Stimulated activated CD4-positive, alpha-beta T cell treated with anti-CD3 and anti-CD28 coated beads, Interleukin-2, amount 100 ng/mL, for 4 hours (primary cell): ENCODE results near the gene AP1S2.

ENCODE experiments used
- DNase-seq: peaks from one replicate; pipeline ENCODE4 v3.0.0-alpha.2; 2020; ENCODE audit warnings: low read depth

AP1S2 gene

GRCh38 chrX:15808254-15808653 lies 46.4 kb downstream of the AP1S2 start:
- DNase-seq, result no peak

GRCh38 chrX:15804563-15804962 lies 50.0 kb downstream of the AP1S2 start:
- DNase-seq, result no peak

GRCh38 chrX:15797707-15798106 lies 56.9 kb downstream of the AP1S2 start:
- DNase-seq, result no peak

- no peak for DNase-seq
These were observed 63.8 kb downstream of the AP1S2 start for GRCh38 chrX:15790769-15791290.

- DNase-seq, result peak; percentile 80
These were observed 64.4 kb downstream of the AP1S2 start, which contains the start of gene ZRSR2 for GRCh38 chrX:15789979-15790768. ZRSR2 (plus strand) TSS chrX:15790484; CDS start chrX:15790496, 12 bp downstream.

GRCh38 chrX:15786915-15787314 lies 67.7 kb downstream of the AP1S2 start:
- no peak for DNase-seq

GRCh38 chrX:15785176-15785750 lies 69.3 kb downstream of the AP1S2 start:
- no peak for DNase-seq

GRCh38 chrX:15781961-15782699 lies 72.5 kb downstream of the AP1S2 start:
- no peak for DNase-seq
